Activated CD4-positive, alpha-beta T cell treated with anti-CD3 and anti-CD28 coated beads, Interleukin-2, amount 10 ng/mL, durations not matched to agents 24 days and 14 days (primary cell): ENCODE measurements around the gene GPR35. TPM values are rescaled to one million over a fixed set of nuclear protein-coding genes. Genes with fewer than 3 reads are reported as not detected.
A peak's percentile ranks its signal among the peaks of the same experiment; 100 is the strongest.

Experiments used
- DNase-seq: peaks from one replicate; pipeline ENCODE4 v3.0.0; 2022
- H3K27ac Mint-ChIP-seq: one replicate; pipeline ENCODE4 v1.8.0; 2022; ENCODE audit warnings: mild to moderate bottlenecking, mixed read lengths
- H3K27me3 Mint-ChIP-seq: one replicate; pipeline ENCODE4 v1.8.0; 2022; ENCODE audit warnings: mixed read lengths
- H3K36me3 Mint-ChIP-seq: one replicate; pipeline ENCODE4 v1.8.0; 2022; ENCODE audit warnings: low read depth, mild to moderate bottlenecking, mixed read lengths
- H3K4me1 Mint-ChIP-seq: one replicate; pipeline ENCODE4 v1.8.0; 2021; ENCODE audit warnings: mixed read lengths
- H3K4me3 Mint-ChIP-seq: one replicate; pipeline ENCODE4 v1.8.0; 2022; ENCODE audit warnings: mild to moderate bottlenecking, moderate library complexity, mixed read lengths
- H3K9me3 Mint-ChIP-seq: one replicate; pipeline ENCODE4 v1.8.0; 2021; ENCODE audit warnings: mixed read lengths
- intact Hi-C: fragments of 100-400 bp; cut with micrococcal nuclease; formaldehyde crosslinking; loops from one replicate; pipeline ENCODE4 v1.15.1; 2023
- total RNA-seq: library from RNA; stranded (reverse); gene quantifications from 2 replicates; pipeline ENCODE4 v1.2.3, GENCODE V29; 2022

GPR35 gene, protein sequence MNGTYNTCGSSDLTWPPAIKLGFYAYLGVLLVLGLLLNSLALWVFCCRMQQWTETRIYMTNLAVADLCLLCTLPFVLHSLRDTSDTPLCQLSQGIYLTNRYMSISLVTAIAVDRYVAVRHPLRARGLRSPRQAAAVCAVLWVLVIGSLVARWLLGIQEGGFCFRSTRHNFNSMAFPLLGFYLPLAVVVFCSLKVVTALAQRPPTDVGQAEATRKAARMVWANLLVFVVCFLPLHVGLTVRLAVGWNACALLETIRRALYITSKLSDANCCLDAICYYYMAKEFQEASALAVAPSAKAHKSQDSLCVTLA
- total RNA-seq = 7.1 and 8.7 TPM in 2 replicates

DNA sequence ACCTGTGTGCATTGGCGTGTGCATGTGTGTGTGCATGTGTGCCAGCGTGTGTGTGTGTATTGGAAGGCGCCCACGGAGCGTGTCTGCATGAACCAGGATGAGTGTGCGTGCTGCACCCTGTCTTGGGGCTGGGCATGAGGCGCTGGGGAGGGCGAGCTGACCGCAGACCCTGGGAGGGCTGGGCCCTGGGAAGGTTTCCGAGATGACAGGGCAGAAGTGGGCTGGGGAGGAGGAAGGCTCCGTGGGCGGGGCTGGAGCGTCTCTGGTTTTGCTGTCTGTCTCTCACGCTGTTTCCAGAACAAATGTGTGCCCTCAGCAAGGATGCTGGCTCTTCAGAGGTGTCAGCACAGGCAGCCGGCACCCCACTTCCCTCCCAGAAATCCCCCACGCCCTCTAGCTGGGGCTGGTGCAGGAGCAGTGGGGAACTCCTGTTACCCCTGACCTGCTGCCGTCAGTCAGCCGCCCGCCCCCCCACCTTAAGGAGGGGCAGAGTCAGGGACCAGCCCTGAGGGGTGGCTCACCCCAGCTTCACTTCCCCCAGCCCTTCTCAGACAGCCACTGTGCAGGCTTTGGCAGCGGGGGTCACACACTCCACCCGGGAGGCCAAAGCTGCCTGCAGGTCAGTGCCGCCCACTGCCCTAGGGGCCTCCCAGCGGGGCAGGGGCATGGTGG, at the start of gene GPR35:
TSS of gene GPR35 (plus strand) at position 531 of the 672 bp plus-strand sequence. CDS start 4,473 bp downstream, outside the sequence.
- Mint-ChIP-seq H3K27ac (peak within 1 kb of the TSS; percentile 89), H3K4me3 (peak within 1 kb of the TSS; percentile 82), H3K4me1 (peaks cover 51% of the 10 kb centered on the region), H3K36me3 (peaks cover 5% of the 10 kb centered on the region), H3K27me3 (no peaks in the 10 kb centered on the region), H3K9me3 (no peaks in the 10 kb centered on the region)
- peak; percentile 91 for DNase-seq
- intact Hi-C loops = loop anchor here (1.0 to 10.0 kb wide), 3 partner anchors 16 to 690 kb away; partner anchors contain the start of genes HDLBP and SEPTIN2

DNA sequence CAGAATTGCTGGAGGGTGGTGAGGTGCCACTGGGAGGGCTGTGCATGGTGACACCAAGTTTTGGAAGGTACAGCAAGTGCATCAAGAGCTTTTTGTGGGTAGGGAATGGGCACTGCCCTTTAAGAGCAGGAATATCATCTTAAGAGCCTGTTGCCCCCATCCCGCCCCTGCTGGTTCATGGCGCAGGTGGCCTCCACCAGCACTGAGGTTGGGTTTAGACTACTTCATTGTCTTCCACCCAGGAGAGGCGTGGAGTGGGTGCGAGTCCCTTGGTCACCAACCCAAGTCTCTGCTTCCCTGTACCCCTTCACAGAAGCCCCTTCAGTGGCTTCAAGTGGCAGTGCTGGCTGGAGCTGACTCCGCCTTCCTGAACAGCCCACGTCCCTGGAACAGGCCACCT, 49.2 kb upstream of the GPR35 start:
- intact Hi-C loops = no loop called here
- Mint-ChIP-seq H3K4me3 (no peak overlapping the region), H3K4me1 (peaks cover 15% of the 10 kb centered on the region), H3K27me3 (no peaks in the 10 kb centered on the region), H3K9me3 (no peaks in the 10 kb centered on the region), H3K36me3 (peaks cover 21% of the 10 kb centered on the region), H3K27ac (no peak overlapping the region)
- DNase-seq = no peak

DNA sequence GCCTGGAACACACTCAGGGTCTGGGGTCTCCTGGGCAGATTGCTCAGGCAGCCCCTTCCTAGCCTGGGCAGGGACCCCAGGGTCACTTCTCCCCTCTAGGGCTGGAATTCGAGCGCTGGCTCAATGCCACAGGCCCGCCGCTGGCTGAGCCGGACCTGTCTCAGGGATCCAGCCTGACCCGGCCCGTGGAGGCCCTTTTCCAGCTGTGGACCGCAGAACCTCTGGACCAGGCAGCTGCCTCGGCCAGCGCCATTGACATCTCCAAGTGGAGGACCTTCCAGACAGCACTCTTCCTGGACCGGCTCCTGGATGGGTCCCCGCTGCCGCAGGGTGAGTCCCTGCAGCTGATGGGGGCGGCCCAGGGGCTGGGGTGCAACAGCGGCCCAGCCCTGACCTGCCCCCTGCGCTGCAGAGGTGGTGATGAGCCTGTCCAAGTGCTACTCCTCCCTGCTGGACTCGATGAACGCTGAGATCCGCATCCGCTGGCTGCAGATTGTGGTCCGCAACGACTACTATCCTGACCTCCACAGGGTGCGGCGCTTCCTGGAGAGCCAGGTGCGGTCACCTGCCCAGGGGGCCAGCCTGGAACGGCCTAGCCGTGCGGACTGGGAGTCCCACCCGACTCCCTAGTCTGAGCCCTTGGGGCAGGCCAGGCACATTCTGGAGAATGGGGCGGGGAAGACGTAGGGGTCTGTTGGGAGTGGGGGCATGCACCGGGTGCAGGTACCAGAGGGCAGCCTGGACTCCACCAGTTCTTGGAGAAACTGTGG, 48.7 kb upstream of the GPR35 start:
- DNase-seq = no peak
- Mint-ChIP-seq H3K27me3 (no peaks in the 10 kb centered on the region), H3K36me3 (peaks cover 19% of the 10 kb centered on the region), H3K9me3 (no peaks in the 10 kb centered on the region), H3K4me3 (no peak overlapping the region), H3K4me1 (peaks cover 11% of the 10 kb centered on the region), H3K27ac (no peak overlapping the region)
- intact Hi-C loops = no loop called here

DNA sequence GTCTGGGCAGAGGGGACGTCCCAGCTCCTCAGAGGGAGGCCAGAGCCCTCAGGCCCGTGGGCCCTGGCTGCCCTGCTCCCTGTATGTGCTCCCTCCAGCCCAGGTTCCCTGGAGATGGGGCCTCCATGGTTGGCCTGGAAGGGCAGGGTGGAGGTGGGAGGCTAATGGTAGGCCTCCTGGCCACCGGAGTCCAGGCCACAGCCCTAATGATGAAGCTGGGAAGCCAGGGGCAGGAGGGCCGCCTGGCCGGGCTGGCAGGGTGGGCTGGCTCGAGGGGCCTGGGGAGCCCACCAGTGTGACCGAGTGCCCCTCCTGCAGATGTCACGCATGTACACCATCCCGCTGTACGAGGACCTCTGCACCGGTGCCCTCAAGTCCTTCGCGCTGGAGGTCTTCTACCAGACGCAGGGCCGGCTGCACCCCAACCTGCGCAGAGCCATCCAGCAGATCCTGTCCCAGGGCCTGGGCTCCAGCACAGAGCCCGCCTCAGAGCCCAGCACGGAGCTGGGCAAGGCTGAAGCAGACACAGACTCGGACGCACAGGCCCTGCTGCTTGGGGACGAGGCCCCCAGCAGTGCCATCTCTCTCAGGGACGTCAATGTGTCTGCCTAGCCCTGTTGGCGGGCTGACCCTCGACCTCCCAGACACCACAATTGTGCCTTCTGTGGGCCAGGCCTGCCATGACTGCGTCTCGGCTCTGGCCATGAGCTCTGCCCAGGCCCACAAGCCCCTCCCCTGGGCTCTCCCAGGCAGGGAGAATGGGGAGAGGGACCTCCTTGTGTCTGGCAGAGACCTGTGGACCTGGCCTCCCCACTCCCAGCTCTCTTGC, 47.8 kb upstream of the GPR35 start:
- no peak for DNase-seq
- Mint-ChIP-seq H3K27me3 (no peaks in the 10 kb centered on the region), H3K4me1 (peaks cover 11% of the 10 kb centered on the region), H3K27ac (no peak overlapping the region), H3K36me3 (peaks cover 24% of the 10 kb centered on the region), H3K9me3 (no peaks in the 10 kb centered on the region), H3K4me3 (no peak overlapping the region)
- intact Hi-C loops = loop anchor here (1.0 kb wide), 1 partner anchor 8 kb away; no protein-coding TSS in a partner anchor

DNA sequence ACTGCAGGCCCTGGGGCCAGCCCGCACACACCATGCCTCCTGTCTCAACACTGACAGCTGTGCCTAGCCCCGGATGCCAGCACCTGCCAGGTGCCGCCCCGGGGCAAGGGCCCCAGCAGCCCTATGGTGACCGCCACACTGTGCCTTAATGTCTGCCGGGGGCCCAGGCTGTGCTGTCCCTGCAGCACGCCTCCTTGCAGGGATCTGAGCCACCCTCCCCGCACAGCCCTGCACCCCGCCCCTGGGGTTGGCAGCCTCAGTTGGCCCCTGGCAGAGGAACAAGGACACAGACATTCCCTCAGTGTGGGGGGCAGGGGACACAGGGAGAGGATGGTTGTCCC, 47.2 kb upstream of the GPR35 start:
- Mint-ChIP-seq H3K36me3 (peaks cover 24% of the 10 kb centered on the region), H3K4me1 (peaks cover 13% of the 10 kb centered on the region), H3K27me3 (no peaks in the 10 kb centered on the region), H3K27ac (no peak overlapping the region), H3K4me3 (no peak overlapping the region), H3K9me3 (no peaks in the 10 kb centered on the region)
- intact Hi-C loops = loop anchor here (1.0 kb wide), 1 partner anchor 9 kb away; no protein-coding TSS in a partner anchor
- no peak for DNase-seq

DNA sequence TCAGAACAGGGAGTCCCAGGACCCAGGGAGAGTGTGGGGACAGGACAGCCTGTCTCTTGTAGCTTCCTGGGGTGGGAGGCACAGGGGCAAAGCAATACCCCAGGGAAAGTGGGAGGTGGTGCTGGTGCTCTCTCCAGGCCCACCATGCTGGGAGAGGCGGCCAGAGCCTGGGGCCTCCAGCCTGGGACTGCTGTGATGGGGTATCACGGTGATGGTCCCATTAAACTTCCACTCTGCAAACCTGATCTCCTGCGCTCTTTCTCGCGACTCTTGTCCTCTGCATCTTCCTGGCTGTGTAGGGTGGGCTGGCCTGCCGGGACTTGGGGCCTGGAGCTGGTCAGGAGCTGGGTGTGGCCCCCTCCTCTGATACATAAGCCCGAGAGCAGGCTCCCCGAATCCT, 46.8 kb upstream of the GPR35 start:
- Mint-ChIP-seq H3K4me3 (no peak overlapping the region), H3K36me3 (peaks cover 24% of the 10 kb centered on the region), H3K4me1 (peaks cover 15% of the 10 kb centered on the region), H3K27me3 (no peaks in the 10 kb centered on the region), H3K27ac (peak overlapping the region; percentile 41), H3K9me3 (no peaks in the 10 kb centered on the region)
- no peak for DNase-seq
- intact Hi-C loops = loop anchor here (1.0 kb wide), 1 partner anchor 9 kb away; no protein-coding TSS in a partner anchor

DNA sequence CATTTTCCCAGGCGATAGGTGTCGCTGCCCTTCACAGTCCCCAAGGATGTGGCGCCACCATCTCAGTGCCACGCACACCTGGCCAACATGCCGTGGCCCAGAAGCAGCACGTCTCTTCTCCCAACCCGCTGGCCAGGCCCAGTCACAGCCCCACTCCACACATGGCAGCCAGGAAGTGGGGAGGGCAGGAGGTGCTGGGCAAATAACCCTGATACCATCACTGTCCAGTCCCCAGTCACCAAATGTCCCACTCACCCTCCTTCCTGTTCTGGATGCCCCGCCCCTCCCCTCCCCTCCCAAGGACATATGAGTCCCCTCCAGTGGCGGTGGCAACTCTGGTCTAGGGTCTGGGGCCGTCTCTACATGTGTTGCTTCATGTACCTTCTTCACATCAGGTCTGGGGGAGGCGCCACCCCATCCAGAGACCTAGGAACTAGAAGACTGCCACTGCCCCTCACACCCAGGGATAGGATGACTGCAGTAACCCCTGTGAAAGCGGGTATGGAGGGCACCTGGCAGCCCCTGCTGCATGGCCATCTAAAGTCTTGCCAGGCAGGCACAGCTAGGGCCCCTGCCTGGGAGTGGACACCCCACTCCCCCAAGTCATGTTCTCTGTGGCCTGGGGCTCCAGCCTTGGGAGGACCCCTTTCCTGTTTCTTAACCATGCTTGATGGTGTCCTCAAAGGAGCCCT, 46.1 kb upstream of the GPR35 start:
- H3K36me3 Mint-ChIP-seq = peaks cover 24% of the 10 kb centered on the region
- no peaks in the 10 kb centered on the region for H3K27me3 Mint-ChIP-seq
- H3K4me3 Mint-ChIP-seq = no peak overlapping the region
- no peaks in the 10 kb centered on the region for H3K9me3 Mint-ChIP-seq
- peaks cover 15% of the 10 kb centered on the region for H3K4me1 Mint-ChIP-seq
- H3K27ac Mint-ChIP-seq = peak overlapping the region; percentile 68
- intact Hi-C loops = no loop called here
- no peak for DNase-seq

DNA sequence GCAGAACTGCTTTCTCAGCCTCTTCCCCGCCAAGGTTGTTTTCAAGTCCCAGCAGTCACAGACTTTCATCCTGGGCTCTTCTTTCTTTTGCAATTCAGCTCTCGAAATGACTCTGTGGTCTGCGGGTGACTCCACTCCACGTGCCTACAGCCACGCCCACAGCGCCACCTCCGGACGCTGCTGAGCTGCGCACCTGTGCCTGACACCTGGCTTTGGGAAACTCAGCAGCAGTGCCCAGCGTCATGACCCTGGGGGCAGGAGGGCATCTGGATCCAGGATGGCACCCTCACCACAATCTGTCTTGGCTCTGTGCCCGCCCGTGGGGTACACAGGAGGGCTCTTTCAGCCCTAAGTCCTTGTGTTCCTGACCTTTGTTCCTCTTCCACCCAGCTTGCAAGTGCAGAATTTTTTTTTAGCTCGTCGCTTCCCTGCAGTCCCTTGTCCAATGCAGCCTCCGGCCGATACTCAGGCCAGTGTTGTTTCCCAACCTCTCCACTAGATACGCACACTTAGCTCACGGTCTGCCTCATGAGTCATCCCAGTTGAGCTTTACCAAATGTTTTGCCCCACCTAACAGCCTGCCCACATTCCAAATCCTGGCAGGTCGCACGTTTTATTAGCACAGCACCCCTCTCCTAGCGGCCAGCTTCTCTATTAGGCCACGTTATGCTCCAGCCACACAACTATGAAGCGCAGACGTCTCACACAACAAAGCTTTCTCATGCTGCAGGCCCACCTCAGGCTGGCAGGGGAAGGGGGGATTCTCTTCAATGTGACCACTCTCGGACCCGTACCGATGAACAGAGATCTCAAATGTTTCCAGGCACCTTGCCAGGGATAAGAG, 45.3 kb upstream of the GPR35 start:
- H3K4me3 Mint-ChIP-seq = no peak overlapping the region
- DNase-seq = peak; percentile 87

DNA sequence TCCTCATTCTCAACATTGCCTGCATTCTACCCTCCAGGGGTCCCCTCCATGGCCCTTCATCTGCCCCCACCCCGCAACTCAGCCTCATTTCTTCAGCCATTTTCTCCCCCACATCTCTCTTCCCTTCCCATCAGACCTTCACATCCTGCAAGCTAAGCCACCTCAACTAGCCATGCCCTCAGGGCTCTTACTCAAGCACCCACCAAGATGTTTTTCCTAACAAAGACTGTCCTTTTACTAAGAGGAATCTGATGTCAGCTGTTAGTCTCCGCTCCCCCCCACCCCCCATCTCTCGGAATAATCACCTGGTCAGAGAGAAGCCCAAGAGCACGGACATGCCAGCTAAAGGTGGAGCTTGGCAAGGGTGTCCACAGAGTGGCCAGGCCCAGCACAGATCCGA, 43.5 kb upstream of the GPR35 start:
- Mint-ChIP-seq H3K4me3 (no peak overlapping the region), H3K4me1 (peaks cover 25% of the 10 kb centered on the region), H3K27me3 (no peaks in the 10 kb centered on the region), H3K27ac (no peak overlapping the region), H3K9me3 (no peaks in the 10 kb centered on the region), H3K36me3 (peaks cover 20% of the 10 kb centered on the region)
- intact Hi-C loops = loop anchor here (10.0 kb wide), 1 partner anchor 123 kb away; no protein-coding TSS in a partner anchor
- DNase-seq = no peak

More for the DNA sequence above, 45.3 kb upstream of the GPR35 start:
- peak overlapping the region; percentile 68 for H3K27ac Mint-ChIP-seq
- peaks cover 23% of the 10 kb centered on the region for H3K4me1 Mint-ChIP-seq
- intact Hi-C loops = loop anchor here (10.0 kb wide), 1 partner anchor 125 kb away; no protein-coding TSS in a partner anchor
- no peaks in the 10 kb centered on the region for H3K27me3 Mint-ChIP-seq
- no peaks in the 10 kb centered on the region for H3K9me3 Mint-ChIP-seq
- H3K36me3 Mint-ChIP-seq = peaks cover 22% of the 10 kb centered on the region

DNA sequence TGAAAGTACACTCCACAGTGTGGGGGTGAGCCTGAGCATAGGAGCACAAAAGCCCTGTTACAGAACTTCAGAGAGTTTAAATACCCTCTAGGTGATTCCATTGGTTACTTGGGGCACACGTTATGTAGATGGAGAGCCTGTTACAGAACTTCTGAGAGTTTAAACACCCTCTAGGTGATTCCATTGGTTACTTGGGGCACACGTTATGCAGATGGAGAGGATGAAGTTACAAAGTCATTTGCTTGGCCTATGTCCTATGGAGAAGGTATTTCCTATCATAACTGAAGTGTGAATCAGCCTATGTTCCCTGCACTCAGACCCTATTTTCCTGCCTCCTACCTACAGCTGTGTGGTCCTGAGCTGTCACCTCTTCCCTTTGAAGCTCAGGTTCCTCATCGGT, 42.5 kb upstream of the GPR35 start:
- no peak overlapping the region for H3K4me3 Mint-ChIP-seq
- intact Hi-C loops = loop anchor here (10.0 kb wide), 1 partner anchor 122 kb away; no protein-coding TSS in a partner anchor

DNA sequence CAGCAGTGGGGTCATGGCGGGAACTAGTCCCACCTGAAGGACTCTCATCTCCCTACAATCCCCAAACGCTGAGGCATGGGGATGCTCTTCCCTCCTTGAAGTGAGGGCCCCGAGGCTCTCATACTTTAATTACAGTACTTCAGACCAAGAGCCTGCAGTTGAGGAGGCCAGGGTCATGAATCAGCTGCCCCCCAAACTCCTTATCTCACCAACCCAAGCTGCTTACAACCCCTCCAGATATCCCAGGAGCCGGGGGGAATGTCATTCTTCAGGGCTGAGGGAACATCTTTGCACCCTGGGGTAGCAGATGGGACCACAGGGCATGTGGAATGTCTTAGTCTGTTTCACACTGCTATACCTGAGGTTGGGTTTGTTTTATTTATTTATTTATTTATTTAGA, 41.5 kb upstream of the GPR35 start:
- H3K27me3 Mint-ChIP-seq = no peaks in the 10 kb centered on the region
- H3K9me3 Mint-ChIP-seq = no peaks in the 10 kb centered on the region
- peaks cover 39% of the 10 kb centered on the region for H3K4me1 Mint-ChIP-seq
- H3K27ac Mint-ChIP-seq = no peak overlapping the region
- DNase-seq = no peak
- intact Hi-C loops = loop anchor here (10.0 kb wide), 1 partner anchor 121 kb away; no protein-coding TSS in a partner anchor
- peaks cover 20% of the 10 kb centered on the region for H3K36me3 Mint-ChIP-seq
- no peak overlapping the region for H3K4me3 Mint-ChIP-seq

More for the DNA sequence above, 42.5 kb upstream of the GPR35 start:
- Mint-ChIP-seq H3K9me3 (no peaks in the 10 kb centered on the region), H3K27me3 (no peaks in the 10 kb centered on the region), H3K36me3 (peaks cover 20% of the 10 kb centered on the region), H3K27ac (no peak overlapping the region), H3K4me1 (peaks cover 31% of the 10 kb centered on the region)
- DNase-seq = no peak

DNA sequence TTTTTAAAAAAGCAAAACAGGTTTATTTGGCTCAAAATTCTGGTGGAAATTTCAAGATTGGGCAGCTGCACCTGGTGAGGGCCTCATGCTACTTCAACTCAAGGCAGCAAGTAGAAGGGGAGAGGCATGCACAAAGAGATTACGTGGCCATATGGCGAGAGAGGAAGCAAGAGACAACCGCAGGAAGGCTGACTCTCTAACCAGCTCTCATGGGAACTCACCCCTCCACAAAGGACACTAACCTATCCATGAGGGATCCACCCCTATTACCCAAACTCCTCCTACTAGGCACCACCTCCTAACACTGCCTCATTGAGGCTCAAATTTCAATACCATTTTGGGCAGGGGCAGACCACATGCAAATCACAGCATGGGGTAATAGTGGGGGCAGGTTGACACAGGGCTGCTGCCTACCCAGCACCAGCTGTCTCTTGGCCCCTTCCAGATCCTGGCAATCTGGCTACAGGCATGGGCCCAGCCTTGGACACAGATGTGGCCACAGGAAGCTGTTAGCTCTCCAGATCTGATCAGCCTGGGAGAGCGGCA, 40.7 kb upstream of the GPR35 start:
- Mint-ChIP-seq H3K4me1 (peaks cover 39% of the 10 kb centered on the region), H3K36me3 (peaks cover 20% of the 10 kb centered on the region), H3K27ac (peak overlapping the region; percentile 27), H3K9me3 (no peaks in the 10 kb centered on the region), H3K27me3 (no peaks in the 10 kb centered on the region), H3K4me3 (peak overlapping the region; percentile 95)
- intact Hi-C loops = loop anchor here (5.0 to 10.0 kb wide), 2 partner anchors 120 to 923 kb away; partner anchors contain the start of gene STK25
- peak; percentile 64 for DNase-seq
